IPS-NIHi7 (cell line): ENCODE data around the gene UBC.
A peak's percentile ranks its signal among the peaks of the same experiment; 100 is the strongest.

ENCODE experiments used
- DNase-seq: peaks from one replicate; pipeline ENCODE4 v3.0.0; 2012; ENCODE audit warnings: mixed read lengths; ENCODE audit errors: extremely low spot score

Gene UBC

GRCh38 chr12:124914392-124915238 lies at the start of gene UBC:
TSS of gene UBC (minus strand) at chr12:124914650. CDS start at chr12:124913771, 879 bp downstream.
- peak; percentile 76 for DNase-seq

DNA sequence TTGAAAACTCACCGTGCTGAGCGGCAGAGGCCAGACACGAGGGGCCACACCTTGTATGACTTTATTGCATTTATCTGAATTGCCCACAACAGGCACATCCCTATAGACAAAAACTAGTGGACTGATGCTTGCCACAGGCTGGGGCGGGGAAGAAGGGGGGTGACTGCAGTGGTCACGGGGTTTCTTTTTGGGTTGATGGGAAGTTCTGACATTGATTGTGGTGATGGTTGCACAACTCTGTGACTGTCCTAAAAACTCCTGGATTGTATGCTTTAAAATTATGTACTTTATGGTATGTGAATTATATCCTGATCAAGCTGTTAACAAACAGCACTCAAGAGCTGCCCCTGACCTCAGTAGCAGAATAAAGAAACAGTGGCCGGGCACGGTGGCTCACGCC lies 48.8 kb upstream of the UBC start:
- no peak for DNase-seq

DNA sequence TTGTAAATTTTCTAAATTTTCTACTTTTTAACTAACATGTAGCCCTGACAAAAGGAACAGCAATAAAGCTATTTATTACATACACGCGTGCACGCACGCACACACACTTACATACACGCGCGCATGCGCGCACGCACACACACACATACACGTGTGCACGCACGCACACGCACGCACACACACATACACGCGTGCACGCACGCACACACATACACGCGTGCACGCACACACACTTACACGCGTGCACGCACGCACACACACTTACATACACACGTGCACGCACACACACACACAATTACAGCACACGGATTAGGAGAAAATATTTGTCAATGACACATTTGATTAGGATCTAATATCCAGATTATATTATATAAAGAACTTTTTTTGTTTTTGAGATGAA lies 46.6 kb upstream of the UBC start:
- no peak for DNase-seq

DNA sequence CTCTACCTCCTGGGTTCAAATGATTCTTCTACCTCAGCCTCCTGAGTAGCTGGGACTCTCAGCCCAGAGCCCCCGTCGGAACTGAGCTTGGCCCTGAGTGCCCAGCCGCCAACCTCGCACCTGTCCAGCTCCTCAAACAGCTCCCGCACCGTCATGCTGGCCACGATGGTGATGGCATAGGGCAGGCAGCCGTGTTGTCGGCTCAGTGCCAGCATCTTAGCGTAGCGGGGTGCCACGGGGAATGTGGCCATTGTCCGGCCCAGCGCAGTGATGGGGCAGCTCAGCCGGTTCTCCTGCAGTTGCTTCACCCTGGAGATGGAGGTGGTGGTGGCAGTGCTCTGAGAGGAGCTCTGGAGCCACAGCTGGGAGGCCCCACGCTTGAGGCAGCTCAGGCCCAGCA lies 42.1 kb upstream of the UBC start:
- no peak for DNase-seq

- no peak for DNase-seq
These were observed 40.3 kb upstream of the UBC start for GRCh38 chr12:124954771-124955170.

DNA sequence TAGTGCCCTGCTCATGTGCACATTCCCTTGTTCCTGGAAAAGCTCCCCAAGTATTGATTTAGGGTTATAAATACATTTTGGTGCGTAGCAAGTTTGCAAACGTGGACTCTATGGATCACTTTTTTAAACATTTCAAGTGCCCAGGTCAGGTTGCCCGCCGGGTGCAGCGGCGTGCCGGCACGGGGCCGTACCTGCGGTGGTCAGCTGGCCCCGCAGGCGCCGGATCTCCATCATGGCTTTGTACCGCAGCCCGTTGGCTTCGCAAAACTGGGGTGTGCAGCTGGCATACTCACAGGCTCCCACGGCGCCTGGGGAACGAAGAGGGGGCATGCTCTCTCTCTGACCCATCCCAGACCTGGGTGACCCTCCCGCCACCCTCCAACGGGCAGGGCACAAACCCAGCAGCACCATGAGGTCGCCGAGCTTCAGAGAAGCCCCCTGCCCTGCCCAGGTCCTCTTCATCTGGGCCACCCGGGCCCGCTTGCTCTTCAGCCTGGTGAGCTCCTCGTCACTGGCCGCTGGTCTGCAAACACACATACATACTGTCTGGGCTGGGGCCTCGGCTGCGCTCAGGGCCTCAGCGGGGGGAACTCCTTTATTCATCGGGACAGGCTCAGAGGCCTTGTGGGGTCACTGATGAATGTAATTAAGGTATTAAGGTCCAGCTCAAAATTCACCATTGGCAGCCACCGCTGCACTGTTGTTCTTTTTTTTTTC lies 39.4 kb upstream of the UBC start:
- peak; percentile 7 for DNase-seq

DNA sequence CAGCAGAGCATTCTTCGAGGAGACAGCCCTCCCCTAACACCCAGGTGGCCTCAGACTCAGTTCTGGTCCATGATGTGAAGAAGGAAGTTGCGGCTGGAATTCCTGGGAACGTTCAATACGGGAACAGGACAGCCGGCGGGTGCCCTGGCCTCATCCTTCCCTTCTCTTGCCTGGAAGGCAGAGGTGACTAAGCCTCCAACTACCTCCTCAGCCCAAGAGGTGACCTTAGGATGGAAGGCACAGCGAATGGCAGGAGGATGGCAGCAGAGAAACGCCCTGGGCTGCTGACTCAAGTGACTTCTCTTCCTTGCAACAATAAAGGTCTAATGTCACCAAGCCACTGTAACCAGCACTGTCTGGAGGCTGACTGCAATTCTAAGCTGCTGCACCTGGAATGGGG lies 38.4 kb upstream of the UBC start:
- DNase-seq, result no peak

- no peak for DNase-seq
These were observed 37.8 kb upstream of the UBC start for GRCh38 chr12:124952295-124952694.

GRCh38 chr12:124949779-124950728 lies 35.6 kb upstream of the UBC start:
- DNase-seq, result no peak

DNA sequence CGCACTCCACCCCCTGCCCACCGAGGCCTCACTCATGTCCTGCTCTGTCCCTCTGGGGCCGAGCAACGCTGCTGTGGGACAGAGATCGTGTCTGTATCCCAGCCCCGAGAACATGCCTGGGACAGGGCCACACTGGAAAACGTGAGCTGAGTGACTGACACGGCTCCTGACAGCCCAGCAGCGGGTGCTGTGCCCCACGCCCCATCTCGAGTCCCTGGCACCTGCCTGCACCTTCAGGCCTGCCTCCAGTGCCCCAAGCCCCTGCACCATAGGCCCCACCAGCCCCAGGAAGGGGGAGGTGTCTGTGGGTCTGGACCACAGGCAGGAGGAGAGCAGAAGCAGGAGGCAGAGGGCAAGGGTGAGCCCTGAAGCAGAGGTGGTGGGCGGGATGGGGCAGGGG lies 34.6 kb upstream of the UBC start:
- no peak for DNase-seq

GRCh38 chr12:124947561-124948398 lies 33.3 kb upstream of the UBC start:
- no peak for DNase-seq

- no peak for DNase-seq
These were observed 32.6 kb upstream of the UBC start for GRCh38 chr12:124947013-124947412.

- DNase-seq, result no peak
These were observed 32.0 kb upstream of the UBC start for GRCh38 chr12:124946447-124946793.

DNA sequence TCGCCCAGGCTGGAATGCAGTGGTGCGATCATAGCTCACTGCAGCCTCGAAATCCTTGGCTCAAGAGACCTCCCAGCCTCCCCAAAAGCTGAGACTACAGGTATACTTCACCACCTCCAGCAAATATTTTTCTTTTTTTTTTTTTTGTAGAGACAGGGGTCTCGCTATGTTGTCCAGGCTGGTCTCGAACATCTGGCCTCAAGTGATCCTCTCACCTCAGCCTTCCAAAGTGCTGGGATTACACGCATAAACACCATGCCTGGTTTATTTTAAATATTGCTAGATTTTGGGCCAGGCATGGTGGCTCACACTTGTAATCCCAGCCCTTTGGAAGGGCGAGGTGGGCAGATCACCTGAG lies 26.7 kb upstream of the UBC start:
- no peak for DNase-seq

- DNase-seq, result peak; percentile 87
These were observed 26.1 kb upstream of the UBC start for GRCh38 chr12:124940393-124941169.

DNA sequence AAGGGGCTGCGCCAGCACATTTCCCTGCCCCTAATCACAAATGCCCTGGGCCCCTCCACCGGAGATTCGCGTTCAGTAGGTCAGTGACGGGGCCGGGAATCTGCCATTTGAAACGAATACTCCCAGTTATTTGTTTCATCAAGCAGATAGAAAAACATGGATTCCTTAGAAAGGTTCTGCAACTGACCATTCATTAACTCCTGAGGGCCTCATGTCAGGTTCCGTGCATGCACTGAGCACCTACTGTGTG lies 25.6 kb upstream of the UBC start:
- DNase-seq, result no peak

DNA sequence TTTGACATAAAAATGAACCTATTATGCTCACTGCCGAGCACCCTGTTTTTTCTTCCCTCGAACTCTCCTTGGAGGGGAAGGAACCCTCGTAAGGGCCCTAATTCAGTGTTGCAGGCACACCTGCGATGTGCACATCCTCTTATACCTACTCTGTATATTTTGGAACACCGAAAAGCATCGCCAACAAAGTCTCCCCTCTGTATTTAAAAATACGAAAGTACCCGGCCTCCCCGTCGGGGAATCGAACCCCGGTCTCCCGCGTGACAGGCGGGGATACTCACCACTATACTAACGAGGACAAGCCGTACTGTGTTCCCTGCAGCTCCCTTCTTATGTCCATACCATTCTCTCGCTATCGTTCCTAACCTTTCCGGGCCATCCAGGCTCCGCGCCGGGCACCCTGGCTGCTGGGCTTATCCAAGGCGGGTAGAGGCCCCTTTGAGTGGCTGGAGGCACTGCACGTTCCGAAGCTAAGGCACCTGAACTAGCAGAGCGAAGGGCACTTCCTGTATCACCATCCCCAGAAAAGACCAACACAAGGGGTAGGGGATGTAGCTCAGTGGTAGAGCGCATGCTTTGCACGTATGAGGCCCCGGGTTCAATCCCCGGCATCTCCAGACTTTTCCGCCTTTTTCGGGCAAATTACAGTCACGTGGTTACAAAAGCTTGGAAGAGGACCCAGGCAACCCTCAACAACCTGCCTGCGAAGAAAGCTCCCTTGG lies 25.1 kb upstream of the UBC start:
- peak; percentile 79 for DNase-seq

DNA sequence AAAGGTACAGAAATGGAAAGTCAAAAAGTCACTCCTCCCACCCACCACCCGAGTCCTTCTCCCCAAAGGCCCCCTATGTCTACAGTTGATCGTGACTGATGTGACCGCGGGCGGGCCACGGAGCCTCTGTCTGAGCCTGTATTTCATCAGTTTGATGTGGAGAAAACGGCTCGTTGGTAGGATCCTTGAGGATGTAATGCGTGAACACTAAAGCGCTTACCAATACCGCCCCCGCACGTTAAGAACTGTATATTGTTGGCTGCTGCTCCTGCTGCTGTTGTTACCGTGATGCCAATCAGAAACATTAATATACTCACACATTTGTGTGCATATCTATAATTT lies 24.6 kb upstream of the UBC start:
- DNase-seq, result no peak

DNA sequence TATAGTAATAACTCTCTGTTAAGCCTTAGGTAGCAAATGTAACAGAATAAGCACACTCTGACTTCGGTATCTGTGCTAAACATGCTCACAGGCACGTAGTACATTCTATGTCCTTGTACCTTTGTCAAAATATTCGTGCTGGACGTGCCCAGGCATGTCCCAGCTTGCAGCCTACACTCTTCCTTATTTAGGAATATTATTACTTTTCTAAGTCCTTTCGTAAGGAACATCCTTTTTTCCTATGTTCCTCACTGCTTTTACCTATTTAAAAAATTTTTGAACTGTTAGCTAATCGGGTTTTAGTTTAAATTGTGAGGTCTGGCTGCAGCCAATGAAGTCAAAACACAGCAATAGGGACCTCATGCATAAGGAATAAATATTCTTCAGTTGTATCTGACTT lies 24.1 kb upstream of the UBC start:
- no peak for DNase-seq

DNA sequence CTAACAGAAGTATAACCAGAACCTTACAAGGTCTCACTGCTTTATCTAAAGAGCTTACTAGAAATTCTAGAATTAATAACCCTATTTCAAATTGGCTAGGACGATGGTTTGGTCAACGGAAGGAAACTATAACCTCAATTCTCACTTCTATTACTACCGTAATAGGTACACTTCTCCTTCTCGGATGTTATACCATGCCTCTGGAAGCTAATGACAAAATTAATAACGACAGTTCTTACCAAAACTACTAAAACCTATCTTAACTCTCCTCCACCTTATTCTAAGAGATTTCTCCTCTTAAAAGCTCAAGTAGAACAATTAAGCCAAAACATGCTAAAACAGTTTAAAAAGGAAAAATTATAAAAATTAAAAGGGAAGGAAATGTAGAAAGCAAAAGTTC lies 23.7 kb upstream of the UBC start:
- DNase-seq, result no peak
